Cardiac muscle cell (in vitro differentiated cells and primary cell): ENCODE results near the gene PAGE2. TPM values are rescaled to one million over a fixed set of nuclear protein-coding genes. Genes with fewer than 3 reads are reported as not detected.

ENCODE experiments used
- DNase-seq, 2 donors: peaks; one replicate each; pipeline versions ENCODE4 v3.0.0 to v3.0.0-alpha.2; 2010 to 2017; ENCODE audit warnings: low read depth in 1 of 2, low spot score in 1 of 2
- H3K27ac ChIP-seq: fragments of 200-600 bp; sonication (generic); 2 replicates; pipeline ENCODE4 v1.5.1; 2016
- H3K27me3 ChIP-seq: fragments of 200-600 bp; sonication (generic); 2 replicates; pipeline ENCODE4 v1.6.0; 2016; ENCODE audit warnings: control low read depth
- H3K36me3 ChIP-seq: fragments of 200-600 bp; sonication (generic); 2 replicates; pipeline ENCODE4 v1.5.1; 2016; ENCODE audit warnings: control low read depth
- H3K4me1 ChIP-seq: fragments of 200-600 bp; sonication (generic); 2 replicates; pipeline ENCODE4 v1.8.1; 2017; ENCODE audit warnings: low read depth, mild to moderate bottlenecking, mixed run types
- H3K4me3 ChIP-seq: fragments of 200-600 bp; sonication (generic); 2 replicates; pipeline ENCODE4 v1.5.1; 2016; ENCODE audit warnings: mild to moderate bottlenecking
- H3K9me3 ChIP-seq: fragments of 200-600 bp; sonication (generic); 2 replicates; pipeline ENCODE4 v1.5.1; 2017; ENCODE audit warnings: low read depth, mild to moderate bottlenecking, control low read depth
- CTCF ChIP-seq: IDR thresholded peaks from 2 replicates; pipeline ENCODE4 v1.5.1; 2012; ENCODE audit warnings: low read depth, mild to moderate bottlenecking, low read length
- polyA plus RNA-seq: library from polyadenylated mRNA; unstranded; fragments of >200 nt; fragmentation: Nextera tagmentation; extraction: Ambion mirVana; gene quantifications from 2 replicates; pipeline ENCODE4 v1.2.1, GENCODE V29; 2016
- total RNA-seq: library from RNA; depleted of rRNA; stranded (reverse); fragments of >200 nt; gene quantifications from 2 replicates; pipeline ENCODE4 v1.2.3, GENCODE V29; 2016

PAGE2 gene
- total and polyA plus RNA-seq, 2 experiments from 2014 or later, result not detected

GRCh38 chrX:55118574-55118973, 29.8 kb downstream of the PAGE2 start:
- no peak for TF ChIP-seq CTCF
- Histone ChIP-seq H3K9me3 (no peaks in the 10 kb centered on the region), H3K27me3 (no peaks in the 10 kb centered on the region), H3K36me3 (no peaks in the 10 kb centered on the region), H3K27ac (no peak overlapping the region), H3K4me3 (no peak overlapping the region), H3K4me1 (no peaks in the 10 kb centered on the region)
- DNase-seq, result no peak

- Histone ChIP-seq H3K4me3 (no peak overlapping the region), H3K4me1 (no peaks in the 10 kb centered on the region), H3K27me3 (no peaks in the 10 kb centered on the region), H3K27ac (no peak overlapping the region), H3K36me3 (no peaks in the 10 kb centered on the region), H3K9me3 (no peaks in the 10 kb centered on the region)
- DNase-seq, result peak in 1 of 2 donors; percentile 7
- no peak for TF ChIP-seq CTCF
Measured at GRCh38 chrX:55119271-55119670, 30.5 kb downstream of the PAGE2 start.

- no peak overlapping the region for H3K27ac ChIP-seq
- no peaks in the 10 kb centered on the region for H3K27me3 ChIP-seq
- DNase-seq, result peak in 1 of 2 donors; percentile 22
- H3K4me3 ChIP-seq, result no peak overlapping the region
- H3K4me1 ChIP-seq, result no peaks in the 10 kb centered on the region
- H3K36me3 ChIP-seq, result no peaks in the 10 kb centered on the region
- H3K9me3 ChIP-seq, result no peaks in the 10 kb centered on the region
- no peak for TF ChIP-seq CTCF
Measured at GRCh38 chrX:55119712-55120111, 30.9 kb downstream of the PAGE2 start.

GRCh38 chrX:55120761-55121358, 32.0 kb downstream of the PAGE2 start:
- H3K36me3 ChIP-seq, result no peaks in the 10 kb centered on the region
- no peaks in the 10 kb centered on the region for H3K9me3 ChIP-seq
- H3K4me1 ChIP-seq, result no peaks in the 10 kb centered on the region
- H3K27me3 ChIP-seq, result no peaks in the 10 kb centered on the region
- DNase-seq, result peak in 1 of 2 donors; percentile 57
- no peak for TF ChIP-seq CTCF
- H3K4me3 ChIP-seq, result no peak overlapping the region
- no peak overlapping the region for H3K27ac ChIP-seq

GRCh38 chrX:55123900-55124299, 35.1 kb downstream of the PAGE2 start:
- Histone ChIP-seq H3K4me1 (no peaks in the 10 kb centered on the region), H3K9me3 (no peaks in the 10 kb centered on the region)
- no peak for DNase-seq

More at GRCh38 chrX:55123900-55124299, 35.1 kb downstream of the PAGE2 start:
- H3K27ac ChIP-seq, result no peak overlapping the region
- H3K36me3 ChIP-seq, result no peaks in the 10 kb centered on the region
- H3K27me3 ChIP-seq, result no peaks in the 10 kb centered on the region
- no peak overlapping the region for H3K4me3 ChIP-seq
- no peak for TF ChIP-seq CTCF
